ENCODE measurements around the gene PIWIL1. TPM values are rescaled to one million over a fixed set of nuclear protein-coding genes. Genes with fewer than 3 reads are reported as not detected.

Gene PIWIL1
- total and polyA plus RNA-seq, 2 donors (not counting 1 experiment from before 2014, with no cell fraction given), result not detected

DNA sequence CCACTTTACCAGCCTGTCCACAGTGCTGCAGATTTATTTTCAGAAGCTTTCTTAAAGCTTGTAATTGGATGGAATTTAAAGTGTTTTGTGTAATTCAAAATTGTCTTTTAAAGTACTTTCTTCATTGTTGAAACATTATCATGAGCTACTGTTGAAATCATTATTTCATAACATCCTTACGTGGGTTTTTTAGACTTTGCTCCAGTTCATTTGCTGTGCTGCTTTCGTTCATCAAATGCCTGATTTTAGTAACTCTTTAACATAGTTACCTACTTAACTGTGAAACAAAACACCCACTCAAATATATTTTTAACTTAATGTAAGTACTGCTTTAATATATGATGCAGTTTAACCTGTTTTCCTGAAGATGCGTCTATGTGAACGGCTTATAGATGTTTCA lies 47.5 kb downstream of the PIWIL1 start:
- no peak overlapping the region for H3K4me2 ChIP-seq (ENCODE audit: extremely low read depth, insufficient read depth, low read length)
- TF ChIP-seq, protein P1, sequence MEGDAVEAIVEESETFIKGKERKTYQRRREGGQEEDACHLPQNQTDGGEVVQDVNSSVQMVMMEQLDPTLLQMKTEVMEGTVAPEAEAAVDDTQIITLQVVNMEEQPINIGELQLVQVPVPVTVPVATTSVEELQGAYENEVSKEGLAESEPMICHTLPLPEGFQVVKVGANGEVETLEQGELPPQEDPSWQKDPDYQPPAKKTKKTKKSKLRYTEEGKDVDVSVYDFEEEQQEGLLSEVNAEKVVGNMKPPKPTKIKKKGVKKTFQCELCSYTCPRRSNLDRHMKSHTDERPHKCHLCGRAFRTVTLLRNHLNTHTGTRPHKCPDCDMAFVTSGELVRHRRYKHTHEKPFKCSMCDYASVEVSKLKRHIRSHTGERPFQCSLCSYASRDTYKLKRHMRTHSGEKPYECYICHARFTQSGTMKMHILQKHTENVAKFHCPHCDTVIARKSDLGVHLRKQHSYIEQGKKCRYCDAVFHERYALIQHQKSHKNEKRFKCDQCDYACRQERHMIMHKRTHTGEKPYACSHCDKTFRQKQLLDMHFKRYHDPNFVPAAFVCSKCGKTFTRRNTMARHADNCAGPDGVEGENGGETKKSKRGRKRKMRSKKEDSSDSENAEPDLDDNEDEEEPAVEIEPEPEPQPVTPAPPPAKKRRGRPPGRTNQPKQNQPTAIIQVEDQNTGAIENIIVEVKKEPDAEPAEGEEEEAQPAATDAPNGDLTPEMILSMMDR (conservative IDR thresholded peaks at IDR 0.05 in 1 of 2, IDR thresholded peaks at IDR 0.05 in 1 of 2; ENCODE audit: low read depth in 1 of 2, low read length in 2 of 2), result no peak
- TF ChIP-seq EZH2 (IDR thresholded peaks at IDR 0.05; ENCODE audit: low read length, missing control alignments), result no peak
- no peaks in the 10 kb centered on the region for H3K9me3 ChIP-seq (ENCODE audit: control insufficient read depth, insufficient read depth, low read depth, low read length)
- no peaks in the 10 kb centered on the region for H4K20me1 ChIP-seq (ENCODE audit: control insufficient read depth, extremely low read depth, insufficient read depth, low read length)
- H3K27ac ChIP-seq (ENCODE audit: insufficient read depth, low read length), result no peak overlapping the region
- no peaks in the 10 kb centered on the region for H3K27me3 ChIP-seq (ENCODE audit: control insufficient read depth, insufficient read depth, low read length)
- no peaks in the 10 kb centered on the region for H3K4me1 ChIP-seq (ENCODE audit: control insufficient read depth, extremely low read depth, insufficient read depth, low read length)
- H3K36me3 ChIP-seq (ENCODE audit: control insufficient read depth, insufficient read depth, low read length), result no peaks in the 10 kb centered on the region
- DNase-seq (ENCODE audit: low read depth in 2 of 2), result no peak
- no peak overlapping the region for H3K4me3 ChIP-seq (replicated peaks in 1 of 4; ENCODE audit: control extremely low read depth in 1 of 4, insufficient read depth in 1 of 4, low read depth in 3 of 4, low read length in 4 of 4)
- no peak overlapping the region for H2AFZ ChIP-seq (ENCODE audit: low read length)
- H3K79me2 ChIP-seq (ENCODE audit: control insufficient read depth, insufficient read depth, low read length), result no peaks in the 10 kb centered on the region
- no peak overlapping the region for H3K9ac ChIP-seq (ENCODE audit: insufficient read depth, low read length)

GRCh38 chr12:130391186-130391585 lies 53.5 kb downstream of the PIWIL1 start:
- H3K4me1 ChIP-seq (ENCODE audit: control insufficient read depth, extremely low read depth, insufficient read depth, low read length), result no peaks in the 10 kb centered on the region
- no peak for DNase-seq (ENCODE audit: low read depth in 2 of 2)
- TF ChIP-seq, protein P1 (conservative IDR thresholded peaks at IDR 0.05 in 1 of 2, IDR thresholded peaks at IDR 0.05 in 1 of 2; ENCODE audit: low read depth in 1 of 2, low read length in 2 of 2), result no peak
- TF ChIP-seq EZH2 (IDR thresholded peaks at IDR 0.05; ENCODE audit: low read length, missing control alignments), result no peak

GRCh38 chr12:130394906-130395305 lies 57.2 kb downstream of the PIWIL1 start:
- Histone ChIP-seq H3K4me1 (ENCODE audit: control insufficient read depth, extremely low read depth, insufficient read depth, low read length) (no peaks in the 10 kb centered on the region), H3K4me3 (replicated peaks in 1 of 4; ENCODE audit: control extremely low read depth in 1 of 4, insufficient read depth in 1 of 4, low read depth in 3 of 4, low read length in 4 of 4) (no peak overlapping the region), H3K9me3 (ENCODE audit: control insufficient read depth, insufficient read depth, low read depth, low read length) (no peaks in the 10 kb centered on the region), H3K9ac (ENCODE audit: insufficient read depth, low read length) (no peak overlapping the region), H3K27ac (ENCODE audit: insufficient read depth, low read length) (no peak overlapping the region), H3K79me2 (ENCODE audit: control insufficient read depth, insufficient read depth, low read length) (no peaks in the 10 kb centered on the region), H2AFZ (ENCODE audit: low read length) (no peak overlapping the region), H3K36me3 (ENCODE audit: control insufficient read depth, insufficient read depth, low read length) (no peaks in the 10 kb centered on the region), H3K4me2 (ENCODE audit: extremely low read depth, insufficient read depth, low read length) (no peak overlapping the region), H3K27me3 (ENCODE audit: control insufficient read depth, insufficient read depth, low read length) (no peaks in the 10 kb centered on the region), H4K20me1 (ENCODE audit: control insufficient read depth, extremely low read depth, insufficient read depth, low read length) (no peaks in the 10 kb centered on the region)
- DNase-seq (ENCODE audit: low read depth in 2 of 2), result no peak
- TF ChIP-seq EZH2 (IDR thresholded peaks at IDR 0.05; ENCODE audit: low read length, missing control alignments), result no peak
- TF ChIP-seq, protein P1 (conservative IDR thresholded peaks at IDR 0.05 in 1 of 2, IDR thresholded peaks at IDR 0.05 in 1 of 2; ENCODE audit: low read depth in 1 of 2, low read length in 2 of 2), result no peak

More at GRCh38 chr12:130391186-130391585, 53.5 kb downstream of the PIWIL1 start:
- H3K4me3 ChIP-seq (replicated peaks in 1 of 4; ENCODE audit: control extremely low read depth in 1 of 4, insufficient read depth in 1 of 4, low read depth in 3 of 4, low read length in 4 of 4), result no peak overlapping the region
- H3K79me2 ChIP-seq (ENCODE audit: control insufficient read depth, insufficient read depth, low read length), result no peaks in the 10 kb centered on the region
- H3K9me3 ChIP-seq (ENCODE audit: control insufficient read depth, insufficient read depth, low read depth, low read length), result no peaks in the 10 kb centered on the region
- no peak overlapping the region for H3K27ac ChIP-seq (ENCODE audit: insufficient read depth, low read length)
- H3K27me3 ChIP-seq (ENCODE audit: control insufficient read depth, insufficient read depth, low read length), result no peaks in the 10 kb centered on the region
- no peaks in the 10 kb centered on the region for H4K20me1 ChIP-seq (ENCODE audit: control insufficient read depth, extremely low read depth, insufficient read depth, low read length)
- no peak overlapping the region for H3K9ac ChIP-seq (ENCODE audit: insufficient read depth, low read length)
- H3K36me3 ChIP-seq (ENCODE audit: control insufficient read depth, insufficient read depth, low read length), result no peaks in the 10 kb centered on the region
- H3K4me2 ChIP-seq (ENCODE audit: extremely low read depth, insufficient read depth, low read length), result no peak overlapping the region
- H2AFZ ChIP-seq (ENCODE audit: low read length), result no peak overlapping the region

Data from fibroblast of lung (primary cell).